Measurements from ENCODE around the gene NECAB3. TPM values are rescaled to one million over a fixed set of nuclear protein-coding genes. Genes with fewer than 3 reads are reported as not detected.

Gene NECAB3
- total RNA-seq, 4 donors from 2014 or later: 19.1 to 29.8 (median 26.8) TPM

GRCh38 chr20:33630507-33630906 lies 43.7 kb downstream of the NECAB3 start:
- TF ChIP-seq CTCF (IDR thresholded peaks at IDR 0.05): no peak
- DNase-seq (ENCODE audit: low spot score): no peak
- no peak for ATAC-seq (ENCODE audit: low FRiP score)

GRCh38 chr20:33629979-33630378 lies 44.2 kb downstream of the NECAB3 start:
- ATAC-seq (ENCODE audit: low FRiP score) (no peak), DNase-seq (ENCODE audit: low spot score) (no peak)
- TF ChIP-seq CTCF (IDR thresholded peaks at IDR 0.05): no peak

- ATAC-seq (ENCODE audit: low FRiP score) (no peak), DNase-seq (ENCODE audit: low spot score) (no peak)
- no peak for TF ChIP-seq CTCF (IDR thresholded peaks at IDR 0.05)
Measured at GRCh38 chr20:33629533-33629932, 44.7 kb downstream of the NECAB3 start.

GRCh38 chr20:33627577-33628216 lies 46.5 kb downstream of the NECAB3 start:
- DNase-seq (ENCODE audit: low spot score) (no peak), ATAC-seq (ENCODE audit: low FRiP score) (no peak)
- no peak for TF ChIP-seq CTCF (IDR thresholded peaks at IDR 0.05)

- no peak for TF ChIP-seq CTCF (IDR thresholded peaks at IDR 0.05)
- ATAC-seq (ENCODE audit: low FRiP score) (no peak), DNase-seq (ENCODE audit: low spot score) (no peak)
Measured at GRCh38 chr20:33626190-33626589, 48.0 kb downstream of the NECAB3 start.

GRCh38 chr20:33624399-33624798 lies 49.8 kb downstream of the NECAB3 start:
- ATAC-seq (ENCODE audit: low FRiP score) (no peak), DNase-seq (ENCODE audit: low spot score) (no peak)
- TF ChIP-seq CTCF (IDR thresholded peaks at IDR 0.05): no peak

- no peak for DNase-seq (ENCODE audit: low spot score)
- ATAC-seq (ENCODE audit: low FRiP score): no peak
- TF ChIP-seq CTCF (IDR thresholded peaks at IDR 0.05): no peak
Measured at GRCh38 chr20:33622705-33623365, 51.4 kb downstream of the NECAB3 start.
